Esophagus squamous epithelium (tissue), 4 donors: ENCODE results near the gene A2ML1.

Experiments
- POLR2A ChIP-seq, 4 donors: fragments of 450-650 bp; IDR thresholded peaks; one replicate each; pipeline ENCODE4 v1.6.1; 2017; ENCODE audit warnings: antibody characterized with exemption in 4 of 4, mild to moderate bottlenecking in 4 of 4, moderate library complexity in 3 of 4
- TF ChIP-seq, protein P1 (sequence below), 6 experiments: fragments of 450-650 bp in 4 of 6; fragments of 200-600 bp in 2 of 6; sonication (generic) in 2 of 6; IDR thresholded peaks; one replicate each; pipeline ENCODE4 v1.5.1; 2016 to 2019; ENCODE audit warnings: antibody characterized with exemption in 6 of 6, mild to moderate bottlenecking in 4 of 6, moderate library complexity in 4 of 6

DNA sequence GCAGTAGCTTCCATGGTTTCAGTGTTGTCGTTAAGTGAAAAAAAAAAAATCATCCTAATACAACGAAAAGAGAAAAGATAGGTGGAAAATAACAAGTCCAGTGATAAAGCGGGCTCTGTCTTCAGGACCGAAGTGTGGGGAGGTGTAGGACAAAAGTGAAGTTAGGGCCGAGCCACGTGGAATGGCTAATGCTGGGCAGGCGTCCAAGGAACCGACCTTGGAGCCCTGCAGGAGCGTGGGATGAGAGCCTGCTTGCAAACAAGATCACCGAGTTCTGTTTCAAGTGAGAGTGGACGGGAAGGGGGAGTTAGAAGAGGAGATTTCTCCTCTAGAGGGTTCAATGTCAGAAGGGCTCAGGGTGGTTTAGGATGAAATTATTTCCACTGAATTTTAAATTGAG is 22.2 kb downstream of the A2ML1 start:
- TF ChIP-seq, protein P1, sequence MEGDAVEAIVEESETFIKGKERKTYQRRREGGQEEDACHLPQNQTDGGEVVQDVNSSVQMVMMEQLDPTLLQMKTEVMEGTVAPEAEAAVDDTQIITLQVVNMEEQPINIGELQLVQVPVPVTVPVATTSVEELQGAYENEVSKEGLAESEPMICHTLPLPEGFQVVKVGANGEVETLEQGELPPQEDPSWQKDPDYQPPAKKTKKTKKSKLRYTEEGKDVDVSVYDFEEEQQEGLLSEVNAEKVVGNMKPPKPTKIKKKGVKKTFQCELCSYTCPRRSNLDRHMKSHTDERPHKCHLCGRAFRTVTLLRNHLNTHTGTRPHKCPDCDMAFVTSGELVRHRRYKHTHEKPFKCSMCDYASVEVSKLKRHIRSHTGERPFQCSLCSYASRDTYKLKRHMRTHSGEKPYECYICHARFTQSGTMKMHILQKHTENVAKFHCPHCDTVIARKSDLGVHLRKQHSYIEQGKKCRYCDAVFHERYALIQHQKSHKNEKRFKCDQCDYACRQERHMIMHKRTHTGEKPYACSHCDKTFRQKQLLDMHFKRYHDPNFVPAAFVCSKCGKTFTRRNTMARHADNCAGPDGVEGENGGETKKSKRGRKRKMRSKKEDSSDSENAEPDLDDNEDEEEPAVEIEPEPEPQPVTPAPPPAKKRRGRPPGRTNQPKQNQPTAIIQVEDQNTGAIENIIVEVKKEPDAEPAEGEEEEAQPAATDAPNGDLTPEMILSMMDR (IDR thresholded peaks at IDR 0.05), result no peak
- TF ChIP-seq POLR2A (IDR thresholded peaks at IDR 0.05), result no peak
